Kidney (tissue), 14 donors: ENCODE results near the gene SCN4B. TPM values are rescaled to one million over a fixed set of nuclear protein-coding genes. Genes with fewer than 3 reads are reported as not detected.

ENCODE experiments used
- DNase-seq, 5 donors: peaks; one replicate each; pipeline ENCODE4 v3.0.0-alpha.2; 2013 to 2020
- FAIRE-seq: peaks from 2 replicates; lab custom pipeline; 2012; peaks lifted over from hg19 to GRCh38; lab: Jason Lieb, UNC
- H3K27ac ChIP-seq, 2 donors: one replicate each; pipeline ENCODE4 v1.7.0; 2013; ENCODE audit warnings: low read depth in 2 of 2, low read length in 2 of 2, inconsistent platforms in 1 of 2
- H3K27me3 ChIP-seq: one replicate; pipeline ENCODE4 v1.7.1; 2013; ENCODE audit warnings: low read length, inconsistent platforms; ENCODE audit not compliant: control insufficient read depth, insufficient read depth
- H3K36me3 ChIP-seq, 3 donors: one replicate each; pipeline versions ENCODE4 v1.7.0 to v1.7.1; 2013; ENCODE audit warnings: low read length in 3 of 3, control low read depth in 1 of 3, inconsistent platforms in 1 of 3; ENCODE audit not compliant: insufficient read depth in 3 of 3, control insufficient read depth in 2 of 3
- H3K4me1 ChIP-seq, 3 donors: one replicate each; pipeline versions ENCODE4 v1.7.0 to v1.7.1; 2013; ENCODE audit warnings: low read length in 3 of 3, inconsistent platforms in 1 of 3, low read depth in 1 of 3; ENCODE audit not compliant: control insufficient read depth in 2 of 3, insufficient read depth in 2 of 3
- H3K4me3 ChIP-seq, 3 donors: one replicate each; pipeline versions ENCODE4 v1.7.0 to v1.8.1; 2013; ENCODE audit warnings: low read length in 3 of 3, control low read depth in 1 of 3, inconsistent platforms in 1 of 3
- H3K9ac ChIP-seq, 3 donors: one replicate each; pipeline versions ENCODE4 v1.7.0 to v1.7.1; 2013; ENCODE audit warnings: low read length in 3 of 3, control low read depth in 1 of 3, inconsistent platforms in 1 of 3
- H3K9me3 ChIP-seq, 3 donors: one replicate each; pipeline versions ENCODE4 v1.7.0 to v1.7.1; 2013; ENCODE audit warnings: low read length in 3 of 3, control low read depth in 1 of 3, inconsistent platforms in 1 of 3; ENCODE audit not compliant: control insufficient read depth in 2 of 3, insufficient read depth in 1 of 3
- intact Hi-C: fragments of 100-400 bp; cut with DNase I; formaldehyde crosslinking; loops from one replicate; pipeline ENCODE4 v1.11.1; 2022
- polyA plus RNA-seq: library from polyadenylated mRNA; stranded (reverse); fragments of 350-450 nt; fragmentation: Illumina TruSeq; extraction: RNeasy Lipid Tissue Mini Kit (QIAGEN cat#74804); gene quantifications from one replicate; pipeline ENCODE4 v1.2.3, GENCODE V29; 2014; ENCODE audit warnings: low read depth, low replicate concordance; ENCODE audit not compliant: insufficient read depth
- total RNA-seq: library from RNA; stranded (reverse); fragmentation: NEBNext Ultra II Directional; extraction: Animal tissue kit (Norgen Biotek cat#: 25700); gene quantifications from one replicate; pipeline ENCODE4 v1.2.1, GENCODE V29; 2021
- TF ChIP-seq, protein P1 (sequence below): IDR thresholded peaks from 3 replicates; pipeline ENCODE4 v1.5.1; 2012; ENCODE audit warnings: mild to moderate bottlenecking, moderate library complexity, borderline replicate concordance; ENCODE audit not compliant: insufficient read depth; ENCODE audit errors: extremely low read depth
- donor health status: control.
- donor health status: control.
- donor health status: control.
- donor health status: control.
- donor health status: control.
- donor health status: DM: yes; HTN: yes; CAD: no.
- donor health status: Normal renal cell carcinoma (clear cell type).

SCN4B gene
- total and polyA plus RNA-seq, 2 donors from 2014 or later = 1.4 to 3.5 TPM

DNA sequence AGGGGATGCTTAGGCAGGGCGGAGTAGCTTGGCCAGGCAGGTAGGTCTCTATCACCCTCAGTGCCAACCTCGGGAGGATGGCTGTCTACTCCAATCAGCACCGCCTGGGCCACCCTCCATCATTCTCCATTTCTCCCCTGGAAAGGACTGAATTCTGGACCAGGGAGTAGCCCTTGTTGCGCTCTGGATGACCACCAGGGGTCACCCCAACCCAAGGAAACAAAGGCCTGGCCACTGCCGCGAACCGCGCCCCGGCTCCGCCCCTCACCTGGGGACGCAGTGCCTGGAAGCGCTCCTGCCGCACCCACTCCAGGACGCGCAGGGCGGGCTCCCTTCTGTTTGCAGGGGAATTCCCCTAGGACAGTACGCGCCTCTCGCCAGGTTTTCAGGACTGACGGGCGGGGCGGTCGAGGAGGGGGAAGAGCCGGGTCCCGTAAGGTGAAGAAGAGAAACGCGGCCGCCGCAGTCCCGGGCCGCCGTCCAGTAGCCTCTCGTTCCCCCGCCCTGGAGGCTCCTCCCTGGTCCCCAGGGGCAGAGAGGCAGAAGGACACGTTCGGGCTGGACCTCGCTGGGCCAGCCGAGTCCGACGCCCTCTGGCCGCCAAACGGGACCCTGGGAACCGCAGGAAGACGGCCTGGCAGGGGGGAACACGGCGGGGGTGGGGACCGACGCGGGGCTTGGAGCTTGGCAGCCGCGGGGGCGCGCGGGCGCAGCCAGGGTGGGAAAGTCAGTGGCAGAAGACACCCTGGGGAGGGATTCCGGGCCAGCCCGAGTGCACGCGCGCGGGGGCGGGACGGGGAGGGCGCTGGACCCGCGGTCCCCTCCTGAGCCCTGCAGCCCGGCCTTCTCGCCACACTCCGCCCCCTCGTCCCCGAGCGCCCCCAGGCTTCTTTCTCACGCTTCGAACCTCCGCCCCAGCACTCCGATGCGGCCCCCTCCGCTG, 7.1 kb downstream of the SCN4B start:
- Histone ChIP-seq H3K27me3 (no peaks in the 10 kb centered on the region), H3K9ac (no peak overlapping the region), H3K36me3 (no peaks in the 10 kb centered on the region), H3K27ac (no peak overlapping the region), H3K4me3 (peak overlapping the region; percentile 38 to 63 (median 46)), H3K9me3 (no peaks in the 10 kb centered on the region), H3K4me1 (peaks cover 0 to 4% (median 0%) of the 10 kb centered on the region in 3 donors)
- DNase-seq = peak; percentile 87 to 94 (median 91)
- TF ChIP-seq, protein P1, sequence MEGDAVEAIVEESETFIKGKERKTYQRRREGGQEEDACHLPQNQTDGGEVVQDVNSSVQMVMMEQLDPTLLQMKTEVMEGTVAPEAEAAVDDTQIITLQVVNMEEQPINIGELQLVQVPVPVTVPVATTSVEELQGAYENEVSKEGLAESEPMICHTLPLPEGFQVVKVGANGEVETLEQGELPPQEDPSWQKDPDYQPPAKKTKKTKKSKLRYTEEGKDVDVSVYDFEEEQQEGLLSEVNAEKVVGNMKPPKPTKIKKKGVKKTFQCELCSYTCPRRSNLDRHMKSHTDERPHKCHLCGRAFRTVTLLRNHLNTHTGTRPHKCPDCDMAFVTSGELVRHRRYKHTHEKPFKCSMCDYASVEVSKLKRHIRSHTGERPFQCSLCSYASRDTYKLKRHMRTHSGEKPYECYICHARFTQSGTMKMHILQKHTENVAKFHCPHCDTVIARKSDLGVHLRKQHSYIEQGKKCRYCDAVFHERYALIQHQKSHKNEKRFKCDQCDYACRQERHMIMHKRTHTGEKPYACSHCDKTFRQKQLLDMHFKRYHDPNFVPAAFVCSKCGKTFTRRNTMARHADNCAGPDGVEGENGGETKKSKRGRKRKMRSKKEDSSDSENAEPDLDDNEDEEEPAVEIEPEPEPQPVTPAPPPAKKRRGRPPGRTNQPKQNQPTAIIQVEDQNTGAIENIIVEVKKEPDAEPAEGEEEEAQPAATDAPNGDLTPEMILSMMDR = peak; percentile 96
- intact Hi-C loops = no loop called here
- FAIRE-seq = no peak

DNA sequence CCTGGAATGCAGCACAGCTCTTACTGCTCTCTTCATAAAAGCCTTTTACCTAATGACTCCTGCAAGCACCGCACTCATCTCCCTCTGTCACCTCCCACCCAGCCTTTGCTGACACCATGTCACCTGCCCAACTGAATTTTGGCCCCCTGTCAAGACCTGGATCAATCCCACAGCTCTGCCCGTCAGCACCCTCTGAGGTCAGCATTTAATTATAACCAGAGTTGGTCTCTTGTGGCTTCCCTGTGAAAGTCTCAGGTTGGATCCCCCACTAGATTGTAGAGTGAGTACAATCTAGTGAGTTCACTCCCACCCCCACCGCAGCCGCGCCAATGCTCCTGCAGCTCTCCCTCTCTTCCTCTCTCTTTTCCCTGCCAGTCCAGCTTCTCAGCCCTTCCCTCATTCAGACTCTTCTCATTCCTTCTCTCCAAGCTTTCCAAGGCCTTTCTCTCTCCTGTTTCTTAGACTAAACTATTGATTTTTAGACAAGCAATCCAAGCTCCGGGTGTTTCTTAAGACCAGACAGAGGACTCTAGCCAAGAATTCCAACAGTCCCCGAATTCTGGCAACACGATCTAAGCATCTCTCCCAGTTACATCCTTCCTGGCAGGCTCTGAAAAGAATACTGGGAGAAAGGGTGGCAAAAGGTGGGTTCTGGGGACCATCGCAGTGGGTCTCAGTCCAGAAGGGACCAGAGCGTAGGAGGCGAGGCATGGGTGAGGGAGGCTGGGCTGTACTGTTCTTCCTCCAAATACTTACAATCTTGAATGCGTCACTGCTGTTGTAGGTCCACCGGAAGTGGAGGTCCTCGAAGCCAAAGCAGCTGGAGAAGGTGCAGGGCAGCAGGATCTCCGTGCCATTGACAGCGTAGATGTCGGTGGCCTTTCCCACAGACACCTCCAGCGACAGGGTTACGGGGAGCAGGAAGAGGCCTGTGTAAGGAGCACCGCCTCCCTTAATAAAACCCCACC, 8.0 kb downstream of the SCN4B start:
- TF ChIP-seq, protein P1 = no peak
- Histone ChIP-seq H3K36me3 (no peaks in the 10 kb centered on the region), H3K27me3 (no peaks in the 10 kb centered on the region), H3K4me3 (peak overlapping the region in 1 of 3 donors; percentile 63), H3K27ac (no peak overlapping the region), H3K9me3 (no peaks in the 10 kb centered on the region), H3K9ac (no peak overlapping the region), H3K4me1 (peaks cover 0 to 4% (median 0%) of the 10 kb centered on the region in 3 donors)
- FAIRE-seq (no peak), DNase-seq (no peak)
- intact Hi-C loops = no loop called here

DNA sequence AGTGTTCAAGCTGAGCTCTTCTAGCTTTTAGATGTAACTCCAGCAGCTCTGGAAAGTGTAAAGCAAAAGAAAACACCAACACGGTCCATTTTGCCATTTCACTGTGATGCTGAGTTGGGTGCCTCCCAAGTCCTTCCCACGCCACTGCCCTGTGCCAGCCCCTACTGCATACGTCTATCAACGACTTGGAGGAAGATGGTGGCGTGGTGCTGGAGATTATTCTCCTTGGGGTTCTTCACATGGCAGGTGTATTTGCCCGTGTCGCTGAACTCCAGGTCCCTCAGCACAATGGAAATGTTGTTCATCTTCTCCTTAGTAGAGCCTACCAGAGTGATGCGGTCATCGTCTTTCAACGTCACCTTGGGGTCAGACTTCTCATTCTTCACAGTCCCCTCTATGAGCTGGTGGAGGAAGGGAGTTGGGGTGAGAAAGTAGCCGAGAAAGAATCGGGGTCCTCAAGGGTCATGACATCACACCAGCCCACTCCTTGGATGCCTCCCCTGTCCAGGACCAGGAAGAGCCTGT, 8.9 kb downstream of the SCN4B start:
- H3K36me3 ChIP-seq = no peaks in the 10 kb centered on the region
- no peak overlapping the region for H3K9ac ChIP-seq
- H3K27me3 ChIP-seq = no peaks in the 10 kb centered on the region
- DNase-seq = peak in 1 of 5 donors; percentile 26
- peaks cover 0 to 4% (median 0%) of the 10 kb centered on the region in 3 donors for H3K4me1 ChIP-seq
- intact Hi-C loops = no loop called here
- H3K27ac ChIP-seq = no peak overlapping the region
- no peaks in the 10 kb centered on the region for H3K9me3 ChIP-seq
- no peak overlapping the region for H3K4me3 ChIP-seq
- no peak for FAIRE-seq
- TF ChIP-seq, protein P1 = no peak
